ENCODE measurements around the gene NTPCR. TPM values are rescaled to one million over a fixed set of nuclear protein-coding genes. Genes with fewer than 3 reads are reported as not detected.

Gene NTPCR
- total RNA-seq, 1 donor from 2014 or later: 31.0 TPM

DNA sequence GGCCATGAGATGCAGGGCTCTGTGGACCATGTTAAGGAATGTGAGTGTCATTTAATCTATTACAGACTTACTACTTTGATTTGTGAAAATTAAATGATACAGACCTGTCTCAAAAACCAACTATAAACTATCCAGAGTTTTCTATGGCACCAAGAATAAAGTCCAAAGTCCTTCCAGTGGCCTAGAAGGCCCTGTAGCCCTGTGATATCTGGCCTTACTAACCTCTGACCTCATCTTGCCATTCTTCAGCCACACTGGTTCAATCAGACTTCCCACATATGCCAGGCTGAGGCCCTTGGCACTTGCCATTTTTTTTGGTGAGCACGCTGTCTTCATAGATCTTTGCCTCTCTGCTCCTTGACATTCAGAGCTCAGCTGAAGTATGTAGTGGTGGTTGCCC is 7.7 kb downstream of the NTPCR start:
- DNase-seq (ENCODE audit: low read depth): no peak
- no peak overlapping the region for H3K4me3 ChIP-seq (ENCODE audit: low read depth, low read length)
- TF ChIP-seq, protein P1, sequence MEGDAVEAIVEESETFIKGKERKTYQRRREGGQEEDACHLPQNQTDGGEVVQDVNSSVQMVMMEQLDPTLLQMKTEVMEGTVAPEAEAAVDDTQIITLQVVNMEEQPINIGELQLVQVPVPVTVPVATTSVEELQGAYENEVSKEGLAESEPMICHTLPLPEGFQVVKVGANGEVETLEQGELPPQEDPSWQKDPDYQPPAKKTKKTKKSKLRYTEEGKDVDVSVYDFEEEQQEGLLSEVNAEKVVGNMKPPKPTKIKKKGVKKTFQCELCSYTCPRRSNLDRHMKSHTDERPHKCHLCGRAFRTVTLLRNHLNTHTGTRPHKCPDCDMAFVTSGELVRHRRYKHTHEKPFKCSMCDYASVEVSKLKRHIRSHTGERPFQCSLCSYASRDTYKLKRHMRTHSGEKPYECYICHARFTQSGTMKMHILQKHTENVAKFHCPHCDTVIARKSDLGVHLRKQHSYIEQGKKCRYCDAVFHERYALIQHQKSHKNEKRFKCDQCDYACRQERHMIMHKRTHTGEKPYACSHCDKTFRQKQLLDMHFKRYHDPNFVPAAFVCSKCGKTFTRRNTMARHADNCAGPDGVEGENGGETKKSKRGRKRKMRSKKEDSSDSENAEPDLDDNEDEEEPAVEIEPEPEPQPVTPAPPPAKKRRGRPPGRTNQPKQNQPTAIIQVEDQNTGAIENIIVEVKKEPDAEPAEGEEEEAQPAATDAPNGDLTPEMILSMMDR (conservative IDR thresholded peaks at IDR 0.05; ENCODE audit: low read depth, low read length): no peak

DNA sequence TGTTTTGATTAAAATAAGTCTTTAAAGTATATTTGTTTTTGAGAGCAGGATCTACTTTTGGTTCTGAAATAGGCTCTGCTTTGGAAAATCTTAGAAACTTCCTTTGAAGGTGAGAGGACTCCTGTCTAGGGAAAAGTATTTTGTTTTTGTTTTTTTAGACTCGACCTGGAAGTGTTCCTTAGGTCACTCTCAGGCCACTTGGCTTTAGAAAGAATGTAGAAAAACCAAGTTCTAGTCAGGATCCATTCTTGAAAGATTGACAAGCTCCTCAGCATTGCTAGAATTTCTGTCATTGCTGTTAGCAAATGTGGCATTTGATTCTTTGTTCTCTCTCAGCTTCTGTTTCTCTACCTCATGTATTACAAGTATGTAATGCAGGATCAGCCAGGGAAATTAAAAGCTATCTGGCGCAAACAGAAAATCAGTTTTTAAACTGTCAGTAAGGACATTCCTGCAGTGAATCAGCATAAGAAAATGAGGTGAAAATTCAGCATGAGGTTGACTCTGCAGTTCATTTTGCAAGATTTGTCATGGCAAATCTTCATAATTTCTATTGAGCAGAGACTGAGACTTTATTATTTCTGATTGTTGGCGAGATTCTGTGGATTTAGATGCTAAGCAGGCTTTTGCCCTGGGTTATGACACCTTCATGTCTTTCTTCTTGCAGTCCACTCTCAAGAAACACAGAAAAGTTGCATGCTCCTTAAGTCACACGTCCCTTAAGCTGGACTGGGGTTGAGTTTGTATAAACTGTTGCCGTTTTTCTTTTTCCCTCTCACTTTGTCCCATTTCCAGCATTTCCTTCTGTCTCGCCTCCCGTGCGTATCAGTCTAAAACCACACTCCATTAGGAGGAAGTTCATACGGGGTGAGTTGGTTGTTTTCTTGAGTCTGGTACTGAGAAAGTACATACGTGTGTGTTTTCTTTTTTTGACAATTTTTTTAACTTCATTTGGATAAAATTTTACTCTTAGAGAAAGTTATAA is 12.6 kb downstream of the NTPCR start:
- H3K4me3 ChIP-seq (ENCODE audit: low read depth, low read length): no peak overlapping the region
- TF ChIP-seq, protein P1 (conservative IDR thresholded peaks at IDR 0.05; ENCODE audit: low read depth, low read length): no peak
- DNase-seq (ENCODE audit: low read depth): no peak

DNA sequence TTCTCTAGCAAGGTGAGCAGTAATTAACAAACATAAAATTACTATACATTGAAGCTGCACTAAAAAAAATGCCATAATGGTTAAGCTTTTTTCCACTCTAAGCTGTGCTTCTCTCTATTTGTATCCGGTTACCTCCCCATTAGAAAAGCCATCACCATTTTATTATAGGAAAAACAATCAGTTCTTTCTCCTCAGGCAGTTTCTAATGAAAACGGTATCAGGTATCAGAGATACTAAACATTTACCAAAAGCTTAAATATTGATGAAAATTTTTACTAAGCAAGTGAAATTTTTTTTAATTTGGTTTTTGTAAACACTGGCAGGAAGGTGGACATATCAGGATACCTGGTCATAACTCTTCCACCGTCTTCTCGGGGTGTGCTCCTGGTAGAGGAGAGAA is 14.2 kb downstream of the NTPCR start:
- TF ChIP-seq, protein P1 (conservative IDR thresholded peaks at IDR 0.05; ENCODE audit: low read depth, low read length): no peak

DNA sequence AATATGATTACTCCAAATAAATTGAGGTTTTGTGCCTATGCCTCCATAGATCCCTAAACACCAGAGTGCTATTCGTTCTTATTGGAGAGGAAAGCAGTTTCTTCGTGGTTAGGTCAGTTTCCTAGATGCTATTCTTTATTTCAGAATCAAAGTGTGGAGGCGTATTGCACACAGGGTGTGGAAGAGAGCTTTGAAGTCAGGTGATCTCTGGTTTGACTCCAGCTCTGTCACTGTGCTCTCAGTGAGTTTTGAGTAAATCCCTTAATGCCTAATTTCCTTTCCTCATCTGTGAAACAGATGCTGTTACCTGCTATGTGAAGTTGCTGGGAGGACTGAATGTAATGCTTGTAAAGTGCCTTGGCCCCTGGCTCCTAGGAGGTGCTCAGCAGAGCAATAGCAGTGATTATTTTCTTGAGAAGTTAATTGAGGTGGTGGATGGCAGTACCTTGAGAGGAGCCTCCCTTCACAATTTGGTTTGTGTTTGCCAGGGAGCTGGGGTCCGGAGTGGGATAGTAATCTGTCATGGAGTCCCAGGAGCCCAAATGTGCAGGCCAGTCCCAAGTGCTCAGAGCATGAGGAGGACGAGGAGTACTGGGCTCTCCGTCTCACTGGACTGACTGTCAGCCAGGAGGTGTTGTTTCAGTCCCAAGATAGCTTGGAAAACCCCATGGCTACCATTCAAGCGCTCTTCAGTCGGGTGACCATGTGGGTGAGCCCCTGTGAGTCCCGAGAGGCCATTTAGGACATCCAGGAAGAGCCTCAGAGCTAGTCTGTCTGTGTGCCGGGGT is 14.9 kb downstream of the NTPCR start:
- no peak overlapping the region for H3K4me3 ChIP-seq (ENCODE audit: low read depth, low read length)
- TF ChIP-seq, protein P1 (conservative IDR thresholded peaks at IDR 0.05; ENCODE audit: low read depth, low read length): no peak
- no peak for DNase-seq (ENCODE audit: low read depth)

More for the DNA sequence above, 14.2 kb downstream of the NTPCR start:
- no peak for DNase-seq (ENCODE audit: low read depth)
- no peak overlapping the region for H3K4me3 ChIP-seq (ENCODE audit: low read depth, low read length)

DNA sequence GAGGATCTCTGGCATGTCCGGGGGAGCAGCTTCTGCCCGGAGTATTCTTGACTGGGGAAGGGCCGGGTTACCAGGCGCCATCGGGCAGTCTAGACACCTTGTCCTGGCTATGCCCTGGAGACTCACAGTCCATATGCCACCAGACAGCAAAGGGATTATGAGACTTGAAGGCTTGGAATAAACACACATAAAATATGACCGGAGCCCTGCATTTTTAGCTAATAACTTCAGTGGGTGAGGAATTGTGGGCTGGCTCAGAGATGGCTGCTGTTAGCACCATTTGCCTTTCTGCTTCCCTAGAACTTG is 15.5 kb downstream of the NTPCR start:
- TF ChIP-seq, protein P1 (conservative IDR thresholded peaks at IDR 0.05; ENCODE audit: low read depth, low read length): no peak
- no peak for DNase-seq (ENCODE audit: low read depth)
- no peak overlapping the region for H3K4me3 ChIP-seq (ENCODE audit: low read depth, low read length)

DNA sequence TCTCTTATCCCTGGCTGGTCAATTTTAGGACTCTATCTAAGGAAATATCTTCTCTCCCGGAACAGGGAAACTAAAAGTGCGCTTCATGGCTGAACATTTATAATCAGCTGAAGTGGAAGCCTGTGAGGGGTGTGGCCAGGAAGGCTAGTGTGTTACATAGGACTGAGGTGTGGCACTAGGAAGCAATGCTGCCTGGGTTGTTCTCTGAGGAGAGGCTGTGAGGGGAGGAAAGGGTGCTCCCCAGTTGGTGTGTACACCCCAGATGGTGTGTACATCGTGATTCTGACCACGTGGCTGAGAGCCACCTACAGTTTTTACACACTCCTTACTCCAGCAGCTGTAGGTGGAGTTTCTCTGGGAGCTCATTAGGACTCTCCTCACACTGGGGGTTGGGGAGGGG is 16.3 kb downstream of the NTPCR start:
- no peak overlapping the region for H3K4me3 ChIP-seq (ENCODE audit: low read depth, low read length)
- TF ChIP-seq, protein P1 (conservative IDR thresholded peaks at IDR 0.05; ENCODE audit: low read depth, low read length): no peak
- no peak for DNase-seq (ENCODE audit: low read depth)

Measured in epithelial cell of proximal tubule (primary cell).